Progenitor cell of endocrine pancreas (in vitro differentiated cells): ENCODE results near the gene KATNB1. TPM values are rescaled to one million over a fixed set of nuclear protein-coding genes. Genes with fewer than 3 reads are reported as not detected.
A peak's percentile ranks its signal among the peaks of the same experiment; 100 is the strongest.

Experiments used
- DNase-seq: peaks from one replicate; pipeline ENCODE4 v3.0.0; 2021; ENCODE audit warnings: low spot score; ENCODE audit not compliant: unreplicated experiment
- H3K27ac Mint-ChIP-seq: 2 replicates; pipeline ENCODE4 v1.8.0; 2021; ENCODE audit warnings: mild to moderate bottlenecking, moderate library complexity, mixed read lengths
- H3K27me3 Mint-ChIP-seq: 2 replicates; pipeline ENCODE4 v1.8.0; 2021; ENCODE audit warnings: mixed read lengths
- H3K36me3 Mint-ChIP-seq: 2 replicates; pipeline ENCODE4 v1.8.0; 2022; ENCODE audit warnings: mixed read lengths; ENCODE audit not compliant: insufficient read depth
- H3K4me1 Mint-ChIP-seq: 2 replicates; pipeline ENCODE4 v1.8.0; 2021; ENCODE audit warnings: low read depth, mixed read lengths
- H3K4me3 Mint-ChIP-seq: 2 replicates; pipeline ENCODE4 v1.8.0; 2021; ENCODE audit warnings: low read depth, mild to moderate bottlenecking, moderate library complexity, mixed read lengths
- H3K9me3 Mint-ChIP-seq: 2 replicates; pipeline ENCODE4 v1.8.0; 2021; ENCODE audit warnings: low read depth, mixed read lengths
- total RNA-seq: library from RNA; stranded (reverse); gene quantifications from 2 replicates; pipeline ENCODE4 v1.2.1, GENCODE V29; 2021
- TF ChIP-seq, protein P1 (sequence below): fragments of 200-600 bp; sonication (generic); IDR thresholded peaks from one replicate; pipeline ENCODE4 v1.5.0; 2021; ENCODE audit warnings: antibody characterized with exemption, mild to moderate bottlenecking; ENCODE audit not compliant: unreplicated experiment

Gene KATNB1
- total RNA-seq, 1 donor from 2014 or later = 32.0 TPM

DNA sequence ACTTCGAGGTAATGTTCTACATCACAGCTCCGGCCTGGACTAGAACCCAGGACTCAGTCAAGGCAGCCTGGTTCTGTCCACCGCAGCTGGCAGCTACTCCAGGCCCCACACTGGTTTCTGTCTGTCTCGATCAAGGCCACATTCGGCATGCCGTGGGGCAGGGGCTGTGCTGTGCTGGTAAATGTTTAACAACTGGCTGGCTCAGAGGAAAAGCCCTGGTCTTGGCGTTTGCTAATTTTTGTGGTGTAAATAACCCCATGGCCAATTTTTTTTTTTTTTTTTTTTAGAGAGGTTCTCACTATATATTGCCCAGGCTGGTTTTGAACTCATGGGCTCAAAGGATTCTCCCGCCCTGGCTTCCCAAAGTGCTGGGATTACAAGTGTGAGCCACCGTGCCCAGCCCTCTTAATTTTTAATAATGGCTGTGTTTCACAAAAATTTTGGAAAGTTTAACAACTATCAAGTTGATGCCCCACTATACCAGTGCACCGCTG, 41.3 kb upstream of the KATNB1 start:
- H3K4me3 Mint-ChIP-seq = peak overlapping the region; percentile 82
- no peaks in the 10 kb centered on the region for H3K27me3 Mint-ChIP-seq
- no peak for DNase-seq
- TF ChIP-seq, protein P1, sequence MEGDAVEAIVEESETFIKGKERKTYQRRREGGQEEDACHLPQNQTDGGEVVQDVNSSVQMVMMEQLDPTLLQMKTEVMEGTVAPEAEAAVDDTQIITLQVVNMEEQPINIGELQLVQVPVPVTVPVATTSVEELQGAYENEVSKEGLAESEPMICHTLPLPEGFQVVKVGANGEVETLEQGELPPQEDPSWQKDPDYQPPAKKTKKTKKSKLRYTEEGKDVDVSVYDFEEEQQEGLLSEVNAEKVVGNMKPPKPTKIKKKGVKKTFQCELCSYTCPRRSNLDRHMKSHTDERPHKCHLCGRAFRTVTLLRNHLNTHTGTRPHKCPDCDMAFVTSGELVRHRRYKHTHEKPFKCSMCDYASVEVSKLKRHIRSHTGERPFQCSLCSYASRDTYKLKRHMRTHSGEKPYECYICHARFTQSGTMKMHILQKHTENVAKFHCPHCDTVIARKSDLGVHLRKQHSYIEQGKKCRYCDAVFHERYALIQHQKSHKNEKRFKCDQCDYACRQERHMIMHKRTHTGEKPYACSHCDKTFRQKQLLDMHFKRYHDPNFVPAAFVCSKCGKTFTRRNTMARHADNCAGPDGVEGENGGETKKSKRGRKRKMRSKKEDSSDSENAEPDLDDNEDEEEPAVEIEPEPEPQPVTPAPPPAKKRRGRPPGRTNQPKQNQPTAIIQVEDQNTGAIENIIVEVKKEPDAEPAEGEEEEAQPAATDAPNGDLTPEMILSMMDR = no peak
- no peaks in the 10 kb centered on the region for H3K9me3 Mint-ChIP-seq
- no peaks in the 10 kb centered on the region for H3K36me3 Mint-ChIP-seq
- H3K4me1 Mint-ChIP-seq = peaks cover 18% of the 10 kb centered on the region
- peak overlapping the region; percentile 76 for H3K27ac Mint-ChIP-seq

DNA sequence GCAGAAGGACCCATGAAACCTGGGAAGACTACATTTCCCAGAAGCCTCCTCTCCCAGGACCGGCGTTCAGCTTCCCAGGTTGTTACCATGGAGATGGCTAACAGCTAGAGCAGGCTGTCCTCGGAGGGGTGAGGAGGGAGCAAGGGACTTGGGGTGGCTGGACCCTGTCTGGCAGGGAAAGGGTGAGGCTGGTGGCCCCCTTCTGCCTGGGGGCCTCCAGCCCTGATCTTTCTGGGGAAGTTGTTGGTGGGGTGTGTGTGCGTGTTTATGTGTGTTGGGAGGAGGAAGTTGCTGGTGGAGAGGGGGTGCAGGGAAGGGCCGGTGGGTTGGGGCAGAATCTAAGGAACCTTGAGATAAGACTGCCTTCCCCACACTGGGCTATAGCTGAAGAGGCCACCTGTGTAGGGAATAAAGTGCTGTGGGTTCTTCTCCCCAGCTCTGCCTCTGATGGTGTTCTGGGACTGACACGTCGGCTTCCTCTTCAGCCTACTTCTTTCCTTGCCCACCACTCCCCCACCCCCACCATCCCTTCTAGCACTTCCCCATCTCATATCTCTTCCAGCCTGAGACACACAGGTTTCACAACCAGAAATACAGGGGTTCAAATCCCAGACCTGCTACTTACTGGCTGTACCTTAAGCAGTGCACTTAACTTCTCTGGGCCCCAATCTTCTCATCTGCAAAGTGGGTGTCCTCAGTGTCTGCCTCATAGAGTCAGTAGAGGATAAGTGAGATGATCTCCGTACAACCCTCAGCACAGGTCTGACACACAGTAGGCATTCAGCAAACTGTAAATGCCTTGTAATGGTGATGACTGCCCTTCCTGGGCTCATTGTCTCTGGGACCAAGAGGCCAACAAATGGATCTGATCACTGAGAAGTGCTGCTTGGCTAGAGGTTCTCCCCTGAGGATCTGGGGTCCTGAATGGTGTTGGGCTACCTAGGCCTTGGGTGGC, 40.6 kb upstream of the KATNB1 start, which contains the start of gene DRC7:
Gene DRC7 (plus strand): TSS at position 82 of the 955 bp plus-strand sequence. CDS start 3,144 bp downstream, outside the sequence.
- H3K4me1 Mint-ChIP-seq = peaks cover 15% of the 10 kb centered on the region
- peak within 1 kb of the TSS; percentile 82 for H3K4me3 Mint-ChIP-seq
- peak within 1 kb of the TSS; percentile 76 for H3K27ac Mint-ChIP-seq
- no peaks in the 10 kb centered on the region for H3K27me3 Mint-ChIP-seq
- DNase-seq = peak; percentile 37
- no peaks in the 10 kb centered on the region for H3K9me3 Mint-ChIP-seq
- H3K36me3 Mint-ChIP-seq = no peaks in the 10 kb centered on the region
- TF ChIP-seq, protein P1 = no peak

DNA sequence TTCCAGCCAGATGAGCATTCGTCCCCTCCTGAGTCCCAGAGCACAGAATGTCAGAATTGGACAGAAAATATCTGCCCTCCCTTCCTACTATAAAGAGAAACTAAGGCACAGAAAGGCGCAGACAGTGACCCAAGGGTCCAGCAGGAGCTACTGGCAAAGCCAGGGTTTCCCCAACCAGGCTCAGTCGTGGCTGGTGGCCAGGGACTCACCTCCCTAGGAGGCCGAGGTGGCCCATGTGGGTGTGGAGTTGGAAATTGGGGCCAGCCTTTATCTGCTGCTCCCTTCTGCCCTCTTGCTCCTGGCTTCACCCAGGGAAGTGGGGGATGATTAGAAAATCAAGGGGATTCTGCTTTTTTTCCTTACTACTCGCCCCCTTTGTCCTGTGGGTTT, 39.9 kb upstream of the KATNB1 start:
- no peaks in the 10 kb centered on the region for H3K9me3 Mint-ChIP-seq
- TF ChIP-seq, protein P1 = no peak
- DNase-seq = no peak
- H3K4me1 Mint-ChIP-seq = peaks cover 18% of the 10 kb centered on the region
- no peak overlapping the region for H3K4me3 Mint-ChIP-seq
- no peaks in the 10 kb centered on the region for H3K36me3 Mint-ChIP-seq
- no peaks in the 10 kb centered on the region for H3K27me3 Mint-ChIP-seq
- H3K27ac Mint-ChIP-seq = no peak overlapping the region

DNA sequence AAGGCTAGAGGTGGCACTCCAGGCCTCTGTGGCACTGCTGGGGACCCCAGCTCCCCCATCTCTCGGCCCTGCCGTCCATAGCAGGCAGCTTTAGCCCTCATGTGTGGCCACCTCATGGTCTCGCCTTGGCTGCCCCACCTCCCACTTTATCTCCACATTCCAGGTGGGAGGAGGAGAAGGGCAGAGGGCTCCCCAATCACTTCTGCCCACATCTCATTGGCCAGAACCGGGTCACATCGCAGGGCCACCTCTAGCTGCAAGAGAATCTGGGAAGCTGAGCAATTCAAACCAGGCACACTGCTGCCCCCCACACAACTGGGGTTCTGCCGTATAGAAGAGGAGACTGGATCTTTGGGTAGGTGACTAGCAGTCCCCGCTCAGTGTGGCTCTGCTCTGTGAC, 39.3 kb upstream of the KATNB1 start:
- TF ChIP-seq, protein P1 = no peak
- Mint-ChIP-seq H3K27ac (no peak overlapping the region), H3K4me3 (no peak overlapping the region), H3K27me3 (no peaks in the 10 kb centered on the region), H3K9me3 (no peaks in the 10 kb centered on the region), H3K36me3 (no peaks in the 10 kb centered on the region), H3K4me1 (peaks cover 23% of the 10 kb centered on the region)
- DNase-seq = no peak

DNA sequence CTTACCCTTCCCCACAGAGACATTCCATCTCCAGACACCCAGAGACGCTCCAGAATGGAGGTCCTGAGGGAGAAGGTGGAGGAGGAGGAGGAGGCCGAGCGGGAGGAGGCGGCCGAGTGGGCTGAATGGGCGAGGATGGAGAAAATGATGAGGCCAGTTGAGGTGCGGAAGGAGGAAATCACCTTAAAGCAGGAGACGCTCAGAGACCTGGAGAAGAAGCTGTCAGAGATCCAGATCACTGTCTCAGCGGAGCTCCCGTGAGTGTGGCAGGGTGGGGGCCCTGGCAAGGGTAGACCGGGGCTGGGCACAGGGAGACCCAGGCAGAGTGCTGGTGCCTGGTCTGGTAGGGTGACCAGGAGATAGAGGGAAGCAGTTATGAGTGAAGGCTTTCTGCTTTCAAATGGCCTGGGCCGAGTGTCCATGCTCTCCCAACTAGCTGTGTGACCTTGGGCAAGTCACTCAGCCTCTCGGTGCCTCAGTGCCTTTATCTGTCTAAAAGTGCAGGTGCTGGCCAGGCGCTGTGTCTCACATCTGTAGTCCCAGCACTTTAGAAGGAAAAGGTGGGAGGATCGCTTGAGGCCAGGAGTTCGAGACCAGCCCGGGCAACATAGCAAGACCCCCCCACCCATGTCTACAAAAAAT, 37.6 kb upstream of the KATNB1 start:
- Mint-ChIP-seq H3K9me3 (no peaks in the 10 kb centered on the region), H3K27ac (no peak overlapping the region), H3K4me3 (no peak overlapping the region), H3K27me3 (no peaks in the 10 kb centered on the region), H3K36me3 (no peaks in the 10 kb centered on the region), H3K4me1 (peaks cover 34% of the 10 kb centered on the region)
- no peak for DNase-seq
- TF ChIP-seq, protein P1 = no peak
